Activated CD4-positive, alpha-beta T cell treated with anti-CD3 and anti-CD28 coated beads for 48 hours (primary cell): Measurements from ENCODE around the gene ELK1.
"Not testable (repeated sequence)": the region's sequence is repeated elsewhere in the genome, so short reads cannot be mapped to it uniquely, and the experiment has no call there.

Source experiments
- DNase-seq: peaks from one replicate; pipeline ENCODE4 v3.0.0-alpha.2; 2020

The ELK1 gene

GRCh38 chrX:47610511-47610910 is 39.9 kb downstream of the ELK1 start:
- DNase-seq, result no peak

GRCh38 chrX:47608130-47608810 is 42.1 kb downstream of the ELK1 start:
- DNase-seq, result no peak

- no peak for DNase-seq
Observed at GRCh38 chrX:47607091-47607490, 43.3 kb downstream of the ELK1 start.

- DNase-seq, result no peak
Observed at GRCh38 chrX:47605024-47605423, 45.3 kb downstream of the ELK1 start.

- DNase-seq, result not testable (repeated sequence)
Observed at GRCh38 chrX:47603125-47603524, 47.2 kb downstream of the ELK1 start.

- DNase-seq, result no peak
Observed at GRCh38 chrX:47597222-47597621, 53.1 kb downstream of the ELK1 start.

- DNase-seq, result no peak
Observed at GRCh38 chrX:47596256-47596655, 54.1 kb downstream of the ELK1 start.

- DNase-seq, result no peak
Observed at GRCh38 chrX:47595716-47596251, 54.6 kb downstream of the ELK1 start.

GRCh38 chrX:47593522-47593921 is 56.8 kb downstream of the ELK1 start:
- no peak for DNase-seq

- no peak for DNase-seq
Observed at GRCh38 chrX:47590984-47591383, 59.4 kb downstream of the ELK1 start.

- no peak for DNase-seq
Observed at GRCh38 chrX:47587906-47588735, 62.2 kb downstream of the ELK1 start.

GRCh38 chrX:47587091-47587891 is 63.1 kb downstream of the ELK1 start:
- no peak for DNase-seq

- no peak for DNase-seq
Observed at GRCh38 chrX:47586043-47586787, 64.1 kb downstream of the ELK1 start.
